Neural cell (in vitro differentiated cells): ENCODE data around the gene PTGFR.

Source experiments
- CTCF ChIP-seq: fragments of 450-650 bp; IDR thresholded peaks from 2 replicates; pipeline ENCODE4 v1.5.1; 2014; ENCODE audit warnings: antibody characterized with exemption, mild to moderate bottlenecking, moderate library complexity; ENCODE audit not compliant: poor library complexity, severe bottlenecking
- EP300 ChIP-seq: fragments of 450-650 bp; conservative IDR thresholded peaks from 2 replicates; pipeline ENCODE4 v1.6.1; 2014; ENCODE audit warnings: antibody characterized with exemption, mild to moderate bottlenecking, moderate library complexity; ENCODE audit not compliant: poor library complexity, severe bottlenecking
- EZH2 ChIP-seq: fragments of 200-600, 300-800 bp; shearing (Covaris generic), sonication (generic); IDR thresholded peaks from 2 replicates; pipeline ENCODE4 v1.6.1; 2014; ENCODE audit warnings: antibody characterized with exemption, low read length, borderline replicate concordance, mild to moderate bottlenecking; ENCODE audit not compliant: insufficient read depth, poor library complexity, severe bottlenecking
- POLR2AphosphoS5 ChIP-seq: IDR thresholded peaks from 2 replicates; pipeline ENCODE4 v1.6.1; 2012
- RAD21 ChIP-seq: fragments of 450-650 bp; conservative IDR thresholded peaks from 2 replicates; pipeline ENCODE4 v1.6.1; 2014; ENCODE audit warnings: antibody characterized with exemption, mild to moderate bottlenecking, moderate library complexity
- REST ChIP-seq: IDR thresholded peaks from 2 replicates; pipeline ENCODE4 v1.6.1; 2012; ENCODE audit warnings: borderline replicate concordance

- no peak for TF ChIP-seq CTCF
- no peak for TF ChIP-seq POLR2AphosphoS5
- no peak for TF ChIP-seq EZH2
- TF ChIP-seq RAD21: no peak
- no peak for TF ChIP-seq REST
- TF ChIP-seq EP300: no peak
Observed at GRCh38 chr1:78543941-78544643, 53.3 kb downstream of the PTGFR start.
